ENCODE measurements around the gene ZNF280B.

Gene ZNF280B

GRCh38 chr22:22486132-22486899 lies 22.2 kb downstream of the ZNF280B start:
- in situ Hi-C loops (cut with MboI; ENCODE audit: low sequenced_read_pairs, unreplicated experiment), result no loop called here
- no peak for TF ChIP-seq CTCF (IDR thresholded peaks at IDR 0.05; ENCODE audit: borderline replicate concordance, control extremely low read depth, extremely low read depth, insufficient read depth, missing control alignments)
- DNase-seq (ENCODE audit: low spot score), result no peak

- in situ Hi-C loops (cut with MboI; ENCODE audit: low sequenced_read_pairs, unreplicated experiment), result no loop called here
- no peak for TF ChIP-seq CTCF (IDR thresholded peaks at IDR 0.05; ENCODE audit: borderline replicate concordance, control extremely low read depth, extremely low read depth, insufficient read depth, missing control alignments)
- DNase-seq (ENCODE audit: low spot score), result no peak
These were observed 23.0 kb downstream of the ZNF280B start for GRCh38 chr22:22485524-22485923.

GRCh38 chr22:22484023-22484422 lies 24.5 kb downstream of the ZNF280B start:
- no peak for TF ChIP-seq CTCF (IDR thresholded peaks at IDR 0.05; ENCODE audit: borderline replicate concordance, control extremely low read depth, extremely low read depth, insufficient read depth, missing control alignments)
- DNase-seq (ENCODE audit: low spot score), result no peak
- in situ Hi-C loops (cut with MboI; ENCODE audit: low sequenced_read_pairs, unreplicated experiment), result no loop called here

- TF ChIP-seq CTCF (IDR thresholded peaks at IDR 0.05; ENCODE audit: borderline replicate concordance, control extremely low read depth, extremely low read depth, insufficient read depth, missing control alignments), result no peak
- no peak for DNase-seq (ENCODE audit: low spot score)
- in situ Hi-C loops (cut with MboI; ENCODE audit: low sequenced_read_pairs, unreplicated experiment), result no loop called here
These were observed 27.6 kb downstream of the ZNF280B start for GRCh38 chr22:22480940-22481339.

GRCh38 chr22:22479999-22480532 lies 28.5 kb downstream of the ZNF280B start:
- no peak for DNase-seq (ENCODE audit: low spot score)
- in situ Hi-C loops (cut with MboI; ENCODE audit: low sequenced_read_pairs, unreplicated experiment), result no loop called here
- TF ChIP-seq CTCF (IDR thresholded peaks at IDR 0.05; ENCODE audit: borderline replicate concordance, control extremely low read depth, extremely low read depth, insufficient read depth, missing control alignments), result no peak

- in situ Hi-C loops (cut with MboI; ENCODE audit: low sequenced_read_pairs, unreplicated experiment), result no loop called here
- no peak for DNase-seq (ENCODE audit: low spot score)
- no peak for TF ChIP-seq CTCF (IDR thresholded peaks at IDR 0.05; ENCODE audit: borderline replicate concordance, control extremely low read depth, extremely low read depth, insufficient read depth, missing control alignments)
These were observed 29.4 kb downstream of the ZNF280B start for GRCh38 chr22:22479116-22479515.

Measured in GM13976 (cell line).